ENCODE measurements around the gene TLE1.

TLE1 gene

DNA sequence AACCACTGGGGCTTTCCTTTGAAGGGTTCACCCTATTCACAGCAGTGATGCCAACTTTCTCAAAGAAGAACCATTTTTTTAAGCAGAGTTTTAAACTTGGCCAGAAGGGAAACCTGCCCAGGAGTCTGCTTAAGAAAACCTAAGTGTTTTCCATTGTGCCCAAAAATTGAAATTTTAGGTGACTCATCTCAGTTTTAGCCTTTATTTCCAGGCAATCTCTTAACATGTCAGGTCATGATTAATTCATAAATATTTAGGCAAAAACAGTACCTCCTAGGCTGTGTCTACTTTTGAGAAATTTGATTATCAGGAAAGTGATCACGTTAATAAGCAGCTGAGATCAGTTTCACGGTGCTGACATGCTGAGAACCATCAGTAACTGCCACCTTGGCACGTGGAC lies 61.9 kb downstream of the TLE1 start:
- Histone ChIP-seq H3K9ac (ENCODE audit: low read depth, low read length, poor library complexity, severe bottlenecking) (no peak overlapping the region), H3K27me3 (ENCODE audit: insufficient read depth, low read length, poor library complexity, severe bottlenecking) (no peaks in the 10 kb centered on the region), H4K20me1 (ENCODE audit: insufficient read depth, low read length, poor library complexity, severe bottlenecking) (no peaks in the 10 kb centered on the region), H3K9me3 (ENCODE audit: insufficient read depth, low read depth, low read length) (no peaks in the 10 kb centered on the region), H3K4me1 (ENCODE audit: insufficient read depth, low read length, poor library complexity, severe bottlenecking) (peaks cover 1% of the 10 kb centered on the region), H3K9me2 (replicated peaks; ENCODE audit: low read depth, low read length) (no peaks in the 10 kb centered on the region), H3K4me2 (ENCODE audit: low read depth, low read length, poor library complexity, severe bottlenecking) (no peak overlapping the region), H2AFZ (ENCODE audit: low read length) (no peak overlapping the region), H3K36me3 (ENCODE audit: insufficient read depth, low read length) (peaks cover 11% of the 10 kb centered on the region), H3K79me2 (ENCODE audit: insufficient read depth, low read length) (no peaks in the 10 kb centered on the region), H3F3A (ENCODE audit: low read depth) (no peaks in the 10 kb centered on the region), H3K4me3 (ENCODE audit: low read length, poor library complexity, severe bottlenecking) (no peak overlapping the region)
- TF ChIP-seq, protein P1, sequence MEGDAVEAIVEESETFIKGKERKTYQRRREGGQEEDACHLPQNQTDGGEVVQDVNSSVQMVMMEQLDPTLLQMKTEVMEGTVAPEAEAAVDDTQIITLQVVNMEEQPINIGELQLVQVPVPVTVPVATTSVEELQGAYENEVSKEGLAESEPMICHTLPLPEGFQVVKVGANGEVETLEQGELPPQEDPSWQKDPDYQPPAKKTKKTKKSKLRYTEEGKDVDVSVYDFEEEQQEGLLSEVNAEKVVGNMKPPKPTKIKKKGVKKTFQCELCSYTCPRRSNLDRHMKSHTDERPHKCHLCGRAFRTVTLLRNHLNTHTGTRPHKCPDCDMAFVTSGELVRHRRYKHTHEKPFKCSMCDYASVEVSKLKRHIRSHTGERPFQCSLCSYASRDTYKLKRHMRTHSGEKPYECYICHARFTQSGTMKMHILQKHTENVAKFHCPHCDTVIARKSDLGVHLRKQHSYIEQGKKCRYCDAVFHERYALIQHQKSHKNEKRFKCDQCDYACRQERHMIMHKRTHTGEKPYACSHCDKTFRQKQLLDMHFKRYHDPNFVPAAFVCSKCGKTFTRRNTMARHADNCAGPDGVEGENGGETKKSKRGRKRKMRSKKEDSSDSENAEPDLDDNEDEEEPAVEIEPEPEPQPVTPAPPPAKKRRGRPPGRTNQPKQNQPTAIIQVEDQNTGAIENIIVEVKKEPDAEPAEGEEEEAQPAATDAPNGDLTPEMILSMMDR (conservative IDR thresholded peaks at IDR 0.05; ENCODE audit: low read length), result no peak
- TF ChIP-seq EZH2phosphoT487 (IDR thresholded peaks at IDR 0.05; ENCODE audit: borderline replicate concordance), result no peak

DNA sequence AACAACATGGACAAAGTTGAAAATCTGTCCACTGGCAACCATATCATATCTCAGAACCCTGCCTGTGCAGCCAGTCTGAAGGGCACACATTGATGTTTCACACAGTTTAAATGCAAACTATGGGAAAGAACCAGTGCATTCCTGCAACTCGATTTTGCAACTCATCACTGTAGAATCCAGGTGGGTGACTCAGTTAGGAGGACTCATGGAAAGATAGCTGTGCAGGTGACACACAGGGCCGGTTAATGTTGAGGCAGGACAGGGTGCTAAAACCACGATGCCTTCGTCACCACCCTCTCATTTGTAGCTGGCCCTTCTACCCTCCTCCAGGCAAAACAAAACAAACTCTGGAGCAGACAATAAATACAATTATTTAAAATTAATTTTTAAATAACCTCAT lies 62.8 kb downstream of the TLE1 start:
- Histone ChIP-seq H2AFZ (ENCODE audit: low read length) (no peak overlapping the region), H3K4me1 (ENCODE audit: insufficient read depth, low read length, poor library complexity, severe bottlenecking) (peaks cover 11% of the 10 kb centered on the region), H3K4me2 (ENCODE audit: low read depth, low read length, poor library complexity, severe bottlenecking) (no peak overlapping the region), H3F3A (ENCODE audit: low read depth) (no peaks in the 10 kb centered on the region), H3K9ac (ENCODE audit: low read depth, low read length, poor library complexity, severe bottlenecking) (no peak overlapping the region), H3K9me2 (replicated peaks; ENCODE audit: low read depth, low read length) (no peaks in the 10 kb centered on the region), H3K9me3 (ENCODE audit: insufficient read depth, low read depth, low read length) (no peaks in the 10 kb centered on the region), H3K27me3 (ENCODE audit: insufficient read depth, low read length, poor library complexity, severe bottlenecking) (no peaks in the 10 kb centered on the region), H3K36me3 (ENCODE audit: insufficient read depth, low read length) (peaks cover 3% of the 10 kb centered on the region; the same call in 1 of the 2 replicates), H3K4me3 (ENCODE audit: low read length, poor library complexity, severe bottlenecking) (no peak overlapping the region), H4K20me1 (ENCODE audit: insufficient read depth, low read length, poor library complexity, severe bottlenecking) (no peaks in the 10 kb centered on the region), H3K79me2 (ENCODE audit: insufficient read depth, low read length) (no peaks in the 10 kb centered on the region)
- TF ChIP-seq, protein P1 (conservative IDR thresholded peaks at IDR 0.05; ENCODE audit: low read length), result no peak
- TF ChIP-seq EZH2phosphoT487 (IDR thresholded peaks at IDR 0.05; ENCODE audit: borderline replicate concordance), result no peak

DNA sequence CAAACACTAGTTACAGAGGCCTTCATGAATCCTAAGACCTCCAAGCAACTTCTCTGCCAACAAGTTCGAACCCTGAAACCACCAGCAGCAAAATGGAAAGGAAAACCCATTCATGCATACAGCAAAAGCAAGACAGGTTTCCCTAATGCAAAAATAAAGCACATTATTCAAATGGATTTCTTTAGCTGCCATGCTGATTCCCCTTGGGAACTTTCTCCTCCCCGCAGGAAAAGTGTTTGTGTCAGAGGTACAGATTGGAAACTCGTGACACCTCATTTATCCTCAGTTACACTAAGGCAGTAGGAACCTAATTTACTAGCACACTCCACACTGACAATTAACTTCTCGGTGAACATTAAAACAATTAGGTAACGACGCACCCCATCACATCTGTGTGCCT lies 63.4 kb downstream of the TLE1 start:
- H3K9ac ChIP-seq (ENCODE audit: low read depth, low read length, poor library complexity, severe bottlenecking), result no peak overlapping the region

More for the DNA sequence above, 63.4 kb downstream of the TLE1 start:
- no peak overlapping the region for H3K4me3 ChIP-seq (ENCODE audit: low read length, poor library complexity, severe bottlenecking)
- TF ChIP-seq, protein P1 (conservative IDR thresholded peaks at IDR 0.05; ENCODE audit: low read length), result no peak
- TF ChIP-seq EZH2phosphoT487 (IDR thresholded peaks at IDR 0.05; ENCODE audit: borderline replicate concordance), result no peak
- H3K4me2 ChIP-seq (ENCODE audit: low read depth, low read length, poor library complexity, severe bottlenecking), result no peak overlapping the region
- H3K9me2 ChIP-seq (replicated peaks; ENCODE audit: low read depth, low read length), result no peaks in the 10 kb centered on the region
- H3K4me1 ChIP-seq (ENCODE audit: insufficient read depth, low read length, poor library complexity, severe bottlenecking), result peaks cover 16% of the 10 kb centered on the region
- no peaks in the 10 kb centered on the region for H3K9me3 ChIP-seq (ENCODE audit: insufficient read depth, low read depth, low read length)
- no peak overlapping the region for H2AFZ ChIP-seq (ENCODE audit: low read length)
- no peaks in the 10 kb centered on the region for H3K27me3 ChIP-seq (ENCODE audit: insufficient read depth, low read length, poor library complexity, severe bottlenecking)
- no peaks in the 10 kb centered on the region for H3K36me3 ChIP-seq (ENCODE audit: insufficient read depth, low read length)
- H4K20me1 ChIP-seq (ENCODE audit: insufficient read depth, low read length, poor library complexity, severe bottlenecking), result no peaks in the 10 kb centered on the region
- H3K79me2 ChIP-seq (ENCODE audit: insufficient read depth, low read length), result no peaks in the 10 kb centered on the region
- no peaks in the 10 kb centered on the region for H3F3A ChIP-seq (ENCODE audit: low read depth)

Measured in Loucy (cell line).